Endothelial cell of umbilical vein (primary cell): ENCODE results near the gene HDAC4. TPM values are rescaled to one million over a fixed set of nuclear protein-coding genes. Genes with fewer than 3 reads are reported as not detected.

Experiments used
- BruUV-seq: library from RNA; stranded (reverse); fragments of 400-500 nt; replicated peaks from 2 replicates; lab custom pipeline; 2021; lab: Mats Ljungman, UMichigan
- CTCF ChIA-PET: fragments of 300-600, 350-600 bp; sonication (Branson Sonifier 250); formaldehyde crosslinking; loops from one replicate; lab custom pipeline; 2021; ENCODE audit warnings: antibody characterized with exemption, inconsistent platforms; lab: Charles Lee
- POLR2A ChIA-PET: fragments of 300-600, 350-600 bp; sonication (Branson Sonifier 250); formaldehyde crosslinking; loops from one replicate; lab custom pipeline; 2021; ENCODE audit warnings: antibody characterized with exemption, inconsistent platforms; lab: Charles Lee
- DNase-seq: peaks from one replicate; pipeline ENCODE4 v3.0.0-alpha.2; 2011; ENCODE audit warnings: low read depth, low spot score
- FAIRE-seq: peaks from 2 replicates; lab custom pipeline; 2011; peaks lifted over from hg19 to GRCh38; lab: Jason Lieb, UNC
- H2AFZ ChIP-seq: 2 replicates; pipeline ENCODE4 v1.6.0; 2012; ENCODE audit warnings: low read depth, low read length, control low read depth, inconsistent platforms
- H3K27ac ChIP-seq: 2 replicates; pipeline ENCODE4 v1.5.1; 2011; ENCODE audit warnings: low read depth, mild to moderate bottlenecking, control low read depth, low read length, moderate library complexity; ENCODE audit not compliant: insufficient read depth
- H3K27me3 ChIP-seq, 2 experiments: 2 replicates each; pipeline versions ENCODE4 v1.6.0 to v1.6.1; 2011; ENCODE audit warnings: low read length in 2 of 2, mixed read lengths in 1 of 2; ENCODE audit not compliant: control insufficient read depth in 2 of 2, insufficient read depth in 2 of 2
- H3K36me3 ChIP-seq, 2 experiments: 2 replicates in 1 of 2; 3 replicates in 1 of 2; pipeline ENCODE4 v1.5.1; 2011; ENCODE audit warnings: low read length in 2 of 2, mild to moderate bottlenecking in 1 of 2, moderate library complexity in 1 of 2; ENCODE audit not compliant: control insufficient read depth in 2 of 2, insufficient read depth in 2 of 2; ENCODE audit errors: extremely low read depth in 1 of 2
- H3K4me1 ChIP-seq: 3 replicates; pipeline ENCODE4 v1.5.1; 2011; ENCODE audit warnings: mild to moderate bottlenecking, low read length; ENCODE audit not compliant: control insufficient read depth, insufficient read depth; ENCODE audit errors: extremely low read depth
- H3K4me2 ChIP-seq: 2 replicates; pipeline ENCODE4 v1.6.1; 2011; ENCODE audit warnings: low read length, control low read depth, mixed read lengths; ENCODE audit not compliant: insufficient read depth
- H3K4me3 ChIP-seq, 3 experiments: fragments of 200-600 bp in 1 of 3; sonication (generic), shearing (Covaris generic) in 1 of 3; replicated peaks in 1 of 3; 2 replicates each; pipeline ENCODE4 v1.5.1; 2011 to 2016; ENCODE audit warnings: control low read depth in 3 of 3, low read length in 3 of 3, mild to moderate bottlenecking in 2 of 3, inconsistent platforms in 1 of 3, low read depth in 1 of 3, moderate library complexity in 1 of 3; ENCODE audit not compliant: insufficient read depth in 1 of 3
- H3K79me2 ChIP-seq: 2 replicates; pipeline ENCODE4 v1.6.0; 2012; ENCODE audit warnings: low read length, inconsistent platforms; ENCODE audit not compliant: control insufficient read depth, insufficient read depth
- H3K9ac ChIP-seq: replicated peaks from 2 replicates; pipeline ENCODE3; 2011; ENCODE audit warnings: low read length, control low read depth; ENCODE audit not compliant: insufficient read depth; ENCODE audit errors: extremely low read depth
- H3K9me1 ChIP-seq: replicated peaks from 3 replicates; pipeline ENCODE4 v1.6.0; 2011; ENCODE audit warnings: mild to moderate bottlenecking, low read length; ENCODE audit not compliant: control insufficient read depth, insufficient read depth; ENCODE audit errors: extremely low read depth
- H3K9me3 ChIP-seq: replicated peaks from 2 replicates; pipeline ENCODE4 v1.5.1; 2012; ENCODE audit warnings: low read length, inconsistent platforms; ENCODE audit not compliant: control insufficient read depth, insufficient read depth
- H4K20me1 ChIP-seq: replicated peaks from 2 replicates; pipeline ENCODE3; 2011; ENCODE audit warnings: mild to moderate bottlenecking, low read length; ENCODE audit not compliant: control insufficient read depth, insufficient read depth; ENCODE audit errors: extremely low read depth
- CTCF ChIP-seq, 2 donors: IDR thresholded peaks; 1 replicate in 1 of 2; 2 replicates in 1 of 2; pipeline ENCODE4 v1.5.1; 2011; ENCODE audit warnings: low read length in 2 of 2, mild to moderate bottlenecking in 2 of 2, moderate library complexity in 2 of 2, control low read depth in 1 of 2, inconsistent platforms in 1 of 2, low read depth in 1 of 2; ENCODE audit not compliant: insufficient read depth in 1 of 2; ENCODE audit errors: extremely low read depth in 1 of 2
- EZH2 ChIP-seq: IDR thresholded peaks from 2 replicates; pipeline ENCODE4 v1.6.1; 2012; ENCODE audit warnings: borderline replicate concordance, low read depth, mild to moderate bottlenecking, moderate library complexity, low read length, inconsistent platforms; ENCODE audit not compliant: severe bottlenecking
- FOS ChIP-seq: IDR thresholded peaks from 2 replicates; pipeline ENCODE4 v1.6.1; 2011; ENCODE audit warnings: mild to moderate bottlenecking, low read length, moderate library complexity, borderline replicate concordance; ENCODE audit not compliant: insufficient read depth
- GATA2 ChIP-seq: IDR thresholded peaks from 2 replicates; pipeline ENCODE4 v1.7.0; 2011; ENCODE audit warnings: low read depth, mild to moderate bottlenecking, moderate library complexity, mixed read lengths, low read length; ENCODE audit not compliant: insufficient read length, insufficient read depth
- JUN ChIP-seq: IDR thresholded peaks from 2 replicates; pipeline ENCODE4 v1.6.1; 2011; ENCODE audit warnings: borderline replicate concordance, low read depth; ENCODE audit not compliant: insufficient read length, insufficient read depth
- MAX ChIP-seq: IDR thresholded peaks from 2 replicates; pipeline ENCODE4 v1.6.1; 2011; ENCODE audit not compliant: insufficient read depth, insufficient read length
- MYC ChIP-seq: IDR thresholded peaks from one replicate; pipeline ENCODE4 v1.6.1; 2011; ENCODE audit warnings: mild to moderate bottlenecking, low read depth, low read length
- POLR2A ChIP-seq: IDR thresholded peaks from 2 replicates; pipeline ENCODE4 v1.6.1; 2012; ENCODE audit warnings: low read depth, mild to moderate bottlenecking, control low read depth, low read length
- POLR2AphosphoS5 ChIP-seq: IDR thresholded peaks from 2 replicates; pipeline ENCODE4 v1.6.1; 2012; ENCODE audit warnings: low read depth, mild to moderate bottlenecking, control low read depth, low read length, moderate library complexity; ENCODE audit not compliant: insufficient read depth
- dilution Hi-C: fragments of 300-500 bp; cut with MboI; formaldehyde crosslinking; loops from one replicate; pipeline ENCODE4 v1.15.0; 2019; ENCODE audit warnings: low sequenced_read_pairs; ENCODE audit not compliant: extremely low pct_ligation_motif_present
- intact Hi-C: fragments of 100-400 bp; cut with micrococcal nuclease; formaldehyde crosslinking; loops from one replicate; pipeline ENCODE4 v1.10.0; 2022
- polyA plus RNA-seq, 4 experiments: library from polyadenylated mRNA; depleted of rRNA in 3 of 4; stranded (reverse) in 3 of 4; unstranded in 1 of 4; fragments of >200 nt; gene quantifications; 2 replicates each; pipeline versions ENCODE4 v1.2.1 to v1.2.3, GENCODE V29; 2011 to 2012; ENCODE audit warnings: missing spikeins in 1 of 4
- total RNA-seq: library from RNA; stranded (reverse); gene quantifications from 2 replicates; pipeline ENCODE4 v1.2.3, GENCODE V29; 2021

HDAC4 gene
- total and polyA plus RNA-seq, 2 donors (not counting 3 experiments of a cell fraction or from before 2014, with no cell fraction given) = 13.4 to 33.0 TPM

- POLR2A ChIA-PET = no interaction called here
- TF ChIP-seq EZH2 = no peak
- CTCF ChIA-PET = interaction anchor here (1.7 kb wide), 1 partner anchor 28 kb away, joined by 4 read pairs; no protein-coding TSS in a partner anchor
- FAIRE-seq = no peak
- H3K36me3 ChIP-seq = no peaks in the 10 kb centered on the region
- H3K27me3 ChIP-seq = no peaks in the 10 kb centered on the region
- no peak overlapping the region for H3K9ac ChIP-seq
- dilution Hi-C loops = no loop called here
- no peaks in the 10 kb centered on the region for H3K9me1 ChIP-seq
- no peaks in the 10 kb centered on the region for H4K20me1 ChIP-seq
- no peaks in the 10 kb centered on the region for H3K4me1 ChIP-seq
- no peak overlapping the region for H3K27ac ChIP-seq
- no peak overlapping the region for H3K4me2 ChIP-seq
- DNase-seq = no peak
- H2AFZ ChIP-seq = no peak overlapping the region
- no peaks in the 10 kb centered on the region for H3K9me3 ChIP-seq
- no peak overlapping the region for H3K4me3 ChIP-seq
- BruUV-seq = no TSS peak
- intact Hi-C loops = no loop called here
- H3K79me2 ChIP-seq = no peaks in the 10 kb centered on the region
Measured at GRCh38 chr2:239181903-239182581, 218.8 kb downstream of the HDAC4 start.

- Histone ChIP-seq H3K9me1 (no peaks in the 10 kb centered on the region), H3K4me3 (no peak overlapping the region), H3K27ac (no peak overlapping the region), H2AFZ (no peak overlapping the region), H3K9me3 (no peaks in the 10 kb centered on the region), H3K79me2 (no peaks in the 10 kb centered on the region), H3K27me3 (no peaks in the 10 kb centered on the region), H4K20me1 (no peaks in the 10 kb centered on the region), H3K9ac (no peak overlapping the region), H3K4me2 (no peak overlapping the region), H3K4me1 (no peaks in the 10 kb centered on the region), H3K36me3 (no peaks in the 10 kb centered on the region)
- FAIRE-seq (no peak), DNase-seq (no peak)
- intact Hi-C loops (no loop called here), dilution Hi-C loops (no loop called here)
- ChIA-PET CTCF (no interaction called here), POLR2A (no interaction called here)
- no peak for TF ChIP-seq CTCF (IDR thresholded peaks at IDR 0.05; ENCODE audit: extremely low read depth in 1 of 2, insufficient read depth in 1 of 2, low read depth in 1 of 2, low read length in 2 of 2)
- TF ChIP-seq MAX = no peak
- TF ChIP-seq GATA2 = no peak
- no peak for TF ChIP-seq FOS
- no peak for TF ChIP-seq POLR2A
- no peak for TF ChIP-seq MYC
- no peak for TF ChIP-seq EZH2
- TF ChIP-seq POLR2AphosphoS5 = no peak
- no peak for TF ChIP-seq JUN
- BruUV-seq = no TSS peak
Measured at GRCh38 chr2:239181074-239181902, 219.5 kb downstream of the HDAC4 start.
